Measurements from ENCODE around the gene ZNF74.
A peak's percentile ranks its signal among the peaks of the same experiment; 100 is the strongest.

The ZNF74 gene

DNA sequence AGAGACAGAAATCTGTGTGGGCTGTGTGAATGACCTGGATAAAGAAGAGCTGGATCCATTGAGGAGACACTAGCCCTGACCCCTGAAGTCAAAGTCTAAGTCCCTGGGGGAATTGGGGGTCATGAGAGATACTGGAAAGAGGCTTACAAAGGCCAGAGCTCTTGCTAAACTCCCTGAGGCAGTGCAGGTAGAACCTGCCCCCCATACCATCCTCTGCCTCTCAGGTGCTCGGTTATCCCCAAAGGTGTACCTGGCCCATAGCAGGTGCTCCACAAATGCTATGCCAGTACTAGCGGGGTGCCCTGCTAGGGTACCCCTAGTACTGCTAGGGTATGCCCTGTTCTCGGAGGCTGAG, 62.7 kb downstream of the ZNF74 start:
- TF ChIP-seq CTCF (conservative IDR thresholded peaks at IDR 0.05; ENCODE audit: low read depth, low read length): no peak
- H3K27ac ChIP-seq: no peak overlapping the region
- H3K79me2 ChIP-seq (ENCODE audit: insufficient read depth, low read depth): no peaks in the 10 kb centered on the region
- peak overlapping the region; percentile 32; the same call in 1 of the 2 replicates for H2AFZ ChIP-seq (ENCODE audit: low read depth)
- no peaks in the 10 kb centered on the region for H4K20me1 ChIP-seq (ENCODE audit: insufficient read depth)
- H3K27me3 ChIP-seq (ENCODE audit: insufficient read depth, low read depth): no peaks in the 10 kb centered on the region
- no peak overlapping the region for H3K9ac ChIP-seq
- no peak overlapping the region for H3K4me2 ChIP-seq
- peaks cover 6% of the 10 kb centered on the region for H3K4me1 ChIP-seq (ENCODE audit: low read depth, poor library complexity, severe bottlenecking)
- no peak overlapping the region for H3K4me3 ChIP-seq (IDR thresholded peaks at IDR 0.05; ENCODE audit: insufficient read depth, low read depth, low read length)
- no peaks in the 10 kb centered on the region for H3K36me3 ChIP-seq (ENCODE audit: insufficient read depth)

- peaks cover 6% of the 10 kb centered on the region for H3K4me1 ChIP-seq (ENCODE audit: low read depth, poor library complexity, severe bottlenecking)
- H3K27me3 ChIP-seq (ENCODE audit: insufficient read depth, low read depth): no peaks in the 10 kb centered on the region
- H3K4me3 ChIP-seq (IDR thresholded peaks at IDR 0.05; ENCODE audit: insufficient read depth, low read depth, low read length): no peak overlapping the region
- no peaks in the 10 kb centered on the region for H3K79me2 ChIP-seq (ENCODE audit: insufficient read depth, low read depth)
- no peak overlapping the region for H3K27ac ChIP-seq
- no peak overlapping the region for H2AFZ ChIP-seq (ENCODE audit: low read depth)
- no peaks in the 10 kb centered on the region for H3K36me3 ChIP-seq (ENCODE audit: insufficient read depth)
- no peak for TF ChIP-seq CTCF (conservative IDR thresholded peaks at IDR 0.05; ENCODE audit: low read depth, low read length)
- no peak overlapping the region for H3K4me2 ChIP-seq
- no peak overlapping the region for H3K9ac ChIP-seq
- no peaks in the 10 kb centered on the region for H4K20me1 ChIP-seq (ENCODE audit: insufficient read depth)
Measured at GRCh38 chr22:20457506-20458240, 63.7 kb downstream of the ZNF74 start.
